Left ventricle myocardium inferior (tissue), 1 donor: ENCODE measurements around the gene TLL2. TPM values are rescaled to one million over a fixed set of nuclear protein-coding genes. Genes with fewer than 3 reads are reported as not detected.
A peak's percentile ranks its signal among the peaks of the same experiment; 100 is the strongest.

Experiments used
- DNase-seq: peaks from one replicate; pipeline ENCODE4 v3.0.0-alpha.2; 2020
- H3K27ac ChIP-seq: fragments of 200-600 bp; replicated peaks from 2 replicates; pipeline ENCODE4 v1.8.0; 2021
- H3K27me3 ChIP-seq: fragments of 200-600 bp; 2 replicates; pipeline ENCODE4 v1.8.0; 2021; ENCODE audit warnings: low read depth
- H3K36me3 ChIP-seq: fragments of 200-600 bp; 2 replicates; pipeline ENCODE4 v1.8.0; 2021
- H3K4me1 ChIP-seq: fragments of 200-600 bp; 2 replicates; pipeline ENCODE4 v1.8.0; 2021
- H3K4me3 ChIP-seq: fragments of 200-600 bp; 2 replicates; pipeline ENCODE4 v1.8.0; 2021; ENCODE audit warnings: mild to moderate bottlenecking, moderate library complexity
- H3K9me3 ChIP-seq: fragments of 200-600 bp; replicated peaks from 2 replicates; pipeline ENCODE4 v1.8.0; 2021
- intact Hi-C: fragments of 100-400 bp; cut with micrococcal nuclease; formaldehyde crosslinking; loops from one replicate; pipeline ENCODE4 v1.11.0; 2022
- total RNA-seq: library from RNA; stranded (reverse); fragmentation: NEBNext Ultra II Directional; extraction: Animal tissue kit (Norgen Biotek cat#: 25700); gene quantifications from one replicate; pipeline ENCODE4 v1.2.1, GENCODE V29; 2021
- TF ChIP-seq, protein P1 (sequence below): fragments of 200-600 bp; IDR thresholded peaks from 2 replicates; pipeline ENCODE4 v1.8.0; 2021; ENCODE audit warnings: antibody characterized with exemption, mild to moderate bottlenecking, borderline replicate concordance
- donor health status: DM: no; HTN: yes; CAD: no; lungs with severe emphysema.

Gene TLL2
- total RNA-seq, 1 donor from 2014 or later = 7.0 TPM

DNA sequence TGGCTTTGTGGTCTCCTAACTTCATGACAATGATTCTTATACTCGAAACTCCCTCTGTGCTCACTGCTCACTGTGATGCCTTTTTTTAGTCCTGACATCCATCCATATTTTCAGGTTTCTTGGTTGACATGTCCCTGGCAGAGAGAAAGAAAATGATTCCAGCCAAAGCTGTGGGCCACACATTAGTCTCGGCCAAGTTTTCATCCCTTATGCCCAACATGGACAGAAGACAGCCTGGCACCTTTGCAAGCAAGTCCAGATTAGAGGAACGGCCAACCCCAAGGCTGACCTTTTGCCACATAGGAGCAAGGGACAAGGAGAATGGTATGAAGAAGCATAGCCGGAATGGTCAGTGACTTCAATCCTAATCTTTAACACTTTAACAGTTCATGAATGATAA is 146.3 kb downstream of the TLL2 start:
- intact Hi-C loops = no loop called here
- Histone ChIP-seq H3K9me3 (no peaks in the 10 kb centered on the region), H3K36me3 (no peaks in the 10 kb centered on the region), H3K4me3 (no peak overlapping the region), H3K27me3 (no peaks in the 10 kb centered on the region), H3K27ac (peak overlapping the region; percentile 66), H3K4me1 (peaks cover 18% of the 10 kb centered on the region)
- TF ChIP-seq, protein P1, sequence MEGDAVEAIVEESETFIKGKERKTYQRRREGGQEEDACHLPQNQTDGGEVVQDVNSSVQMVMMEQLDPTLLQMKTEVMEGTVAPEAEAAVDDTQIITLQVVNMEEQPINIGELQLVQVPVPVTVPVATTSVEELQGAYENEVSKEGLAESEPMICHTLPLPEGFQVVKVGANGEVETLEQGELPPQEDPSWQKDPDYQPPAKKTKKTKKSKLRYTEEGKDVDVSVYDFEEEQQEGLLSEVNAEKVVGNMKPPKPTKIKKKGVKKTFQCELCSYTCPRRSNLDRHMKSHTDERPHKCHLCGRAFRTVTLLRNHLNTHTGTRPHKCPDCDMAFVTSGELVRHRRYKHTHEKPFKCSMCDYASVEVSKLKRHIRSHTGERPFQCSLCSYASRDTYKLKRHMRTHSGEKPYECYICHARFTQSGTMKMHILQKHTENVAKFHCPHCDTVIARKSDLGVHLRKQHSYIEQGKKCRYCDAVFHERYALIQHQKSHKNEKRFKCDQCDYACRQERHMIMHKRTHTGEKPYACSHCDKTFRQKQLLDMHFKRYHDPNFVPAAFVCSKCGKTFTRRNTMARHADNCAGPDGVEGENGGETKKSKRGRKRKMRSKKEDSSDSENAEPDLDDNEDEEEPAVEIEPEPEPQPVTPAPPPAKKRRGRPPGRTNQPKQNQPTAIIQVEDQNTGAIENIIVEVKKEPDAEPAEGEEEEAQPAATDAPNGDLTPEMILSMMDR = no peak
- DNase-seq = no peak

DNA sequence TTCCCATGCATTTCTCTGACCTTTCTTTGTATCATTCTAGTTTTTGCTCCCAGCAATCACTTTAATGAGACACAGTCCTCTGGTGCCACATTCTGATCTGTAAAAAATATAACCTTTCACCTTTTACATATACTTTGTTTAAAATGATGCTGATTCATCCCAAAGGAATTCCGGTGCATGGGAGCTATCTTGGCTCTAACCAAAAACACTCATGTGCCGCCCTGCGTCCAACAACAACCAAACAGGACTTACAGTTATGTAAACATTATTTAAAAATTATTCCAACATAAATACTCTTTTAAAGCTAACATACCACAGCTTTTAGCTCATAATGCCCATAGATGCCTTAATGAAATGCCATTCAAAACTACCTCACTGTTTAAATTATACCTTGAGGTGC is 147.2 kb downstream of the TLL2 start:
- Histone ChIP-seq H3K9me3 (no peaks in the 10 kb centered on the region), H3K27me3 (no peaks in the 10 kb centered on the region), H3K4me3 (no peak overlapping the region), H3K4me1 (peaks cover 18% of the 10 kb centered on the region), H3K27ac (no peak overlapping the region), H3K36me3 (no peaks in the 10 kb centered on the region)
- intact Hi-C loops = no loop called here
- TF ChIP-seq, protein P1 = no peak
- no peak for DNase-seq

DNA sequence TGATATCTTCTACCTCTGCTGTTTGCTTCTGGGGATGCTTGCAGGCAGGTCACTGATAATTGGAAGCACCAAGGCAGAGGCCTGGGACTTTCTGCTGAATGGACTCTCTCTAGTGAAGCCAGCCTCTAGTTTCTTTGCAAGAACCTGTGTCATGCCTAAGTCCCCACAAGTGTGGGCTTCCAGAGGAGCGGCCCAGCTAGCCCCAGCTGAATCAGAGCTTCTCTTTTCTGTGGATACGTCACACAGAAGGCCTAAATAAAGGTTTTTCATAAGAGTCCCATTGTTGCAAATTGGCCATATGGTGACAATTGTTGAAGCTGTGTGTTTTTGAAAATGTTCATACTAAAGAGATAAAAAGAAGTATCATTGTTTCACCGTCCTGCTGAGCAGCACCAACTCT is 148.2 kb downstream of the TLL2 start:
- no peaks in the 10 kb centered on the region for H3K9me3 ChIP-seq
- DNase-seq = no peak
- H3K4me3 ChIP-seq = no peak overlapping the region
- intact Hi-C loops = no loop called here
- H3K27me3 ChIP-seq = no peaks in the 10 kb centered on the region
- H3K27ac ChIP-seq = no peak overlapping the region
- H3K36me3 ChIP-seq = no peaks in the 10 kb centered on the region
- TF ChIP-seq, protein P1 = no peak
- peaks cover 18% of the 10 kb centered on the region for H3K4me1 ChIP-seq

DNA sequence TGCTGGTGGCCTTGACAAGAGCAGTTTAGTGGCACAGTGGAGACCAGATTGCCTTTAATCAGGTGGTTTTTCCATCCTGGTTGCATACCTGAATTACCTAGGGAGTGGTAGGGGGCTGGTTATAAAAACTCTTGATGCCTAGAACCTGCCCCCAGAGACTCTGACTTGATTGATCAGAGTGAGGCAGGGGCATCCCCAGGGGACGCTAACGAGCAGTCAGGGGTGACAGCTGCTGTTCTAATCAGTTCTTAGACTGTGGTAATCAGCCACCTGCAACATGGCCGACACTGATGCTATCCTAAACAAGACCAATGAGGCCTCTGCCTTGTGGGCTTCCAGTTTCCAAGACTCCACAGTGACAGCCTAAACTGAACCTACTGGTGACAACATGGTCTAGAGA is 153.0 kb downstream of the TLL2 start:
- TF ChIP-seq, protein P1 = no peak
- intact Hi-C loops = no loop called here
- no peak overlapping the region for H3K27ac ChIP-seq
- H3K4me3 ChIP-seq = no peak overlapping the region
- peaks cover 3% of the 10 kb centered on the region for H3K27me3 ChIP-seq
- no peaks in the 10 kb centered on the region for H3K36me3 ChIP-seq
- no peaks in the 10 kb centered on the region for H3K9me3 ChIP-seq
- no peak for DNase-seq
- H3K4me1 ChIP-seq = no peaks in the 10 kb centered on the region

DNA sequence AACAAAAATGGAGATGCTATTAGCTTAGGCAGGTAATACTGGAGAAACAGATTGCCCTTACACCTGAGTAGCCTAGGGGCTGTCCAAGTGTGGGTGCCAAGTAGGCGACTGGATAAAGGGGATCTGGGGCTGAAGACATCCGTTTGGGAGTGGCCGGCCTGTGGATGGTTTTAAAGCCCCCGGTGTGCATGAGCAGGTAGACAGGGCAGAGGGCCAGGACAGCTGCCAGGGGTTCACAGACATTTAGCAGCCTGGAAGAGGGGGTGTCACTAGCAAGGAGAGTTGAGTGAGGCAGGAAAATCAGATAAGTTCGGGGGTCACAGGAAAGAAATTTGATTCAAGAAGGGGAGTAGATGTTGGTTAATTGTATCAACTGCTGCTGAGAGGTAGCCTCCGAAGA is 153.4 kb downstream of the TLL2 start:
- TF ChIP-seq, protein P1 = no peak
- no peaks in the 10 kb centered on the region for H3K36me3 ChIP-seq
- H3K27me3 ChIP-seq = peaks cover 7% of the 10 kb centered on the region
- H3K4me1 ChIP-seq = no peaks in the 10 kb centered on the region
- H3K27ac ChIP-seq = no peak overlapping the region
- intact Hi-C loops = no loop called here
- H3K4me3 ChIP-seq = no peak overlapping the region
- no peak for DNase-seq
- H3K9me3 ChIP-seq = no peaks in the 10 kb centered on the region

DNA sequence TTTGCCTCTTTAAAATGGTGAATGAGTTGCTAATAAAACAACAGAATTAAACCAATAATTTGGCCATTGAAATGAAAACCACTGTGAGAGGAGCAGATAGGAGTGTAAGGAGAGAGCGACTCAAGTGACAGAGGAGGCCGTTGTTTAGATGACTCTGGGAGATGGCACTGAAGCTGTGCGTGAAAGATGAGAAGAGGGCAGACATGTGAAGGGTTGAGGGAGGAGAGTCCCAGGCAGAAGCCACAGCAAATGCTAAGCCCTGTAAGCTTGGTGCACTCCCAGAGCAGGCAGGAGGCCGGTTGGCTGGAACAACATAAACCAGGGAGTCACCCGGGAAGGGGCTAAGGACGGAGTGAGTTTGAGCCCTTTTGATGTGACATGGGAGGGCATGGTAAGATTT is 154.1 kb downstream of the TLL2 start:
- Histone ChIP-seq H3K27ac (no peak overlapping the region), H3K4me3 (no peak overlapping the region), H3K4me1 (no peaks in the 10 kb centered on the region), H3K9me3 (no peaks in the 10 kb centered on the region), H3K27me3 (peaks cover 15% of the 10 kb centered on the region), H3K36me3 (no peaks in the 10 kb centered on the region)
- TF ChIP-seq, protein P1 = no peak
- no peak for DNase-seq
- intact Hi-C loops = no loop called here
